H9 (cell line): ENCODE data around the gene KRR1. TPM values are rescaled to one million over a fixed set of nuclear protein-coding genes. Genes with fewer than 3 reads are reported as not detected.

Source experiments
- DNase-seq: peaks from one replicate; pipeline ENCODE4 v3.0.0-alpha.2; 2017
- H2AFZ ChIP-seq: one replicate; pipeline ENCODE4 v1.6.1; 2013; ENCODE audit warnings: mild to moderate bottlenecking, low read length, control low read depth, moderate library complexity
- H2AK5ac ChIP-seq: 2 replicates; pipeline ENCODE4 v1.6.1; 2013; ENCODE audit warnings: low read length, control low read depth, mixed read lengths; ENCODE audit not compliant: insufficient read length
- H2BK120ac ChIP-seq: one replicate; pipeline ENCODE4 v1.6.1; 2013; ENCODE audit warnings: low read depth, mild to moderate bottlenecking, low read length, control low read depth, inconsistent platforms; ENCODE audit not compliant: poor library complexity, severe bottlenecking
- H2BK12ac ChIP-seq: 2 replicates; pipeline ENCODE4 v1.6.1; 2013; ENCODE audit warnings: low read length, control low read depth, mixed read lengths, low read depth; ENCODE audit not compliant: insufficient read length
- H2BK15ac ChIP-seq: 2 replicates; pipeline ENCODE4 v1.6.1; 2013; ENCODE audit warnings: low read depth, low read length, control low read depth
- H2BK20ac ChIP-seq: one replicate; pipeline ENCODE4 v1.6.1; 2013; ENCODE audit warnings: low read depth, mild to moderate bottlenecking, low read length, control low read depth, inconsistent platforms; ENCODE audit not compliant: poor library complexity, severe bottlenecking
- H2BK5ac ChIP-seq: 2 replicates; pipeline ENCODE4 v1.6.1; 2013; ENCODE audit warnings: low read length, control low read depth, mixed read lengths; ENCODE audit not compliant: insufficient read length
- H3K14ac ChIP-seq: 2 replicates; pipeline ENCODE4 v1.6.1; 2013; ENCODE audit warnings: low read length, control low read depth; ENCODE audit not compliant: insufficient read depth
- H3K18ac ChIP-seq: 2 replicates; pipeline ENCODE4 v1.6.1; 2013; ENCODE audit warnings: low read depth, mild to moderate bottlenecking, mixed read lengths, low read length, control low read depth; ENCODE audit not compliant: insufficient read length
- H3K23ac ChIP-seq: 2 replicates; pipeline ENCODE4 v1.6.1; 2013; ENCODE audit warnings: low read length, control low read depth, mixed read lengths, low read depth; ENCODE audit not compliant: insufficient read length
- H3K23me2 ChIP-seq: 2 replicates; pipeline ENCODE4 v1.6.1; 2013; ENCODE audit warnings: low read depth, mild to moderate bottlenecking, mixed read lengths, low read length, control low read depth; ENCODE audit not compliant: insufficient read length, poor library complexity, severe bottlenecking
- H3K27ac ChIP-seq: 2 replicates; pipeline ENCODE4 v1.5.1; 2013; ENCODE audit warnings: low read length, control low read depth, mixed read lengths, low read depth; ENCODE audit not compliant: insufficient read length
- H3K27me3 ChIP-seq: 2 replicates; pipeline ENCODE4 v1.6.1; 2013; ENCODE audit warnings: low read length, control low read depth, inconsistent platforms; ENCODE audit not compliant: insufficient read depth
- H3K4ac ChIP-seq: 2 replicates; pipeline ENCODE4 v1.6.1; 2013; ENCODE audit warnings: low read depth, mild to moderate bottlenecking, control low read depth, inconsistent platforms, low read length, moderate library complexity
- H3K4me1 ChIP-seq: 2 replicates; pipeline ENCODE4 v1.6.1; 2013; ENCODE audit warnings: low read length, control low read depth, inconsistent platforms; ENCODE audit not compliant: insufficient read depth
- H3K4me2 ChIP-seq: 2 replicates; pipeline ENCODE4 v1.6.1; 2013; ENCODE audit warnings: low read length, control low read depth, mixed read lengths; ENCODE audit not compliant: insufficient read length, insufficient read depth
- H3K56ac ChIP-seq: 2 replicates; pipeline ENCODE4 v1.6.1; 2013; ENCODE audit warnings: low read depth, mild to moderate bottlenecking, mixed read lengths, low read length, control low read depth; ENCODE audit not compliant: insufficient read length
- H3K79me1 ChIP-seq: 2 replicates; pipeline ENCODE4 v1.6.1; 2013; ENCODE audit warnings: low read depth, mild to moderate bottlenecking, moderate library complexity, low read length, control low read depth, inconsistent platforms; ENCODE audit not compliant: insufficient read depth, poor library complexity, severe bottlenecking
- H3K79me2 ChIP-seq: 2 replicates; pipeline ENCODE4 v1.6.1; 2013; ENCODE audit warnings: low read length, control low read depth, inconsistent platforms; ENCODE audit not compliant: insufficient read depth
- H3K9ac ChIP-seq: 2 replicates; pipeline ENCODE4 v1.6.1; 2013; ENCODE audit warnings: low read length, control low read depth, mixed read lengths; ENCODE audit not compliant: insufficient read length; ENCODE audit errors: extremely low read depth
- H3K9me3 ChIP-seq: one replicate; pipeline ENCODE4 v1.6.1; 2013; ENCODE audit warnings: low read depth, low read length, inconsistent platforms; ENCODE audit not compliant: control insufficient read depth
- H3T11ph ChIP-seq: one replicate; pipeline ENCODE4 v1.6.1; 2013; ENCODE audit warnings: mild to moderate bottlenecking, low read length, control low read depth, inconsistent platforms
- H4K20me1 ChIP-seq: one replicate; pipeline ENCODE4 v1.6.1; 2013; ENCODE audit not compliant: control insufficient read depth, insufficient read length, insufficient read depth
- H4K5ac ChIP-seq: 2 replicates; pipeline ENCODE4 v1.6.1; 2013; ENCODE audit warnings: low read depth, mild to moderate bottlenecking, mixed read lengths, low read length, control low read depth; ENCODE audit not compliant: insufficient read length
- H4K8ac ChIP-seq: replicated peaks from 2 replicates; pipeline ENCODE4 v1.6.1; 2013; ENCODE audit warnings: low read length, control low read depth, mixed read lengths, low read depth; ENCODE audit not compliant: insufficient read length
- H4K91ac ChIP-seq: 2 replicates; pipeline ENCODE4 v1.6.1; 2013; ENCODE audit warnings: low read depth, mild to moderate bottlenecking, moderate library complexity, mixed read lengths, low read length, control low read depth; ENCODE audit not compliant: insufficient read length
- H3K27ac Mint-ChIP-seq, 3 experiments: 2 replicates in 2 of 3; 3 replicates in 1 of 3; pipeline ENCODE4 v1.8.0; 2020 to 2021; ENCODE audit warnings: mixed read lengths in 3 of 3, mild to moderate bottlenecking in 1 of 3, moderate library complexity in 1 of 3
- H3K27me3 Mint-ChIP-seq: 2 replicates; pipeline ENCODE4 v1.8.0; 2021; ENCODE audit warnings: low read depth, mild to moderate bottlenecking, moderate library complexity, mixed read lengths
- H3K36me3 Mint-ChIP-seq, 3 experiments: 2 replicates in 2 of 3; 3 replicates in 1 of 3; pipeline ENCODE4 v1.8.0; 2020 to 2021; ENCODE audit warnings: low read depth in 3 of 3, mixed read lengths in 3 of 3; ENCODE audit not compliant: insufficient read depth in 1 of 3
- H3K4me1 Mint-ChIP-seq, 2 experiments: 2 replicates each; pipeline ENCODE4 v1.8.0; 2020; ENCODE audit warnings: mixed read lengths in 2 of 2
- H3K4me3 Mint-ChIP-seq, 2 experiments: 2 replicates in 1 of 2; 3 replicates in 1 of 2; pipeline ENCODE4 v1.8.0; 2020 to 2021; ENCODE audit warnings: mild to moderate bottlenecking in 2 of 2, mixed read lengths in 2 of 2, moderate library complexity in 1 of 2
- H3K9me3 Mint-ChIP-seq, 2 experiments: 2 replicates in 1 of 2; 3 replicates in 1 of 2; pipeline ENCODE4 v1.8.0; 2020; ENCODE audit warnings: mild to moderate bottlenecking in 2 of 2, mixed read lengths in 2 of 2, moderate library complexity in 1 of 2
- WGBS: extraction: QIAGEN DNeasy Blood & Tissue Kit; methylation state at CpG from one replicate; pipeline ENCODE4 v1.1.7; 2013; ENCODE audit warnings: missing lambda C conversion rate, low lambda C conversion rate, mixed read lengths; ENCODE audit not compliant: insufficient read length; ENCODE audit errors: extremely low coverage; 5-methylcytosine and 5-hydroxymethylcytosine counted together
- total RNA-seq: library from RNA; stranded (reverse); gene quantifications from 2 replicates; pipeline ENCODE4 v1.2.1, GENCODE V29; 2021
- TF ChIP-seq, protein P1 (sequence below): fragments of 200-600 bp; sonication (generic); conservative IDR thresholded peaks from 3 replicates; pipeline ENCODE4 v1.8.0; 2021; ENCODE audit warnings: antibody characterized with exemption, mild to moderate bottlenecking

Gene KRR1
- total RNA-seq, 1 experiment from 2014 or later: 88.9 TPM

DNA sequence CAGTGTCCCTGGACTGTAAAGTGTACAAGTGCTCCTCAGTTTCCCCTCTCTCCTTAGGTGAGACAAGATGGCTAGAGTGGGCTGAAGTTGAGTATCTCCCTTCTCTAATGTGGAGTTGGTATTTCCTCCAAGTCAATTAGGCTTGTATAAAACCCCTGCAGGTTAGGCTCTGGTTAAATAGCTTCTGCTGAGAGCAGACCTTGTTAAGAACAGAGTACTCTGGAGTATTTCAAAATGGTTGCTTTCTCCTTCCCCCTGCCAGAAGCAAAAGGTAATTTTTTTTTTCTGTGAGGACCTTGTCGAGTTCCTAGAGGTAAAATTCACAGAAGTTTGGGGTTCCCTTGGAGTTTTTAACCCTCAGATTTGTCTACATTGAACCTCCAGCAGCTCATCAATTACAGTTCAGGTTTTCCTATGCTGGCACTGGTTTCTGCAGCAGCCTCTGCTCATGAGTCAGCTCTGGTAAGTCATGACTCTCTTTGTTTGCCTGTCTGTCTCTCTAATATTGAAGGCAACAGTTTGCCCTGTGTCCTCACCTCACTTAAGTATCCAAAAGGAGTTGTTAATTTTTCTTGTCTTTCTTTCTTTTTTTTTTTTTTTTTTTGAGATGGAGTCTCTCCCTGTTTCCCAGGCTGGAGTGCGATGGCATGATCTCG lies 58.6 kb downstream of the KRR1 start:
- no peak for DNase-seq
- H3K14ac ChIP-seq: no peak overlapping the region
- Mint-ChIP-seq H3K27me3 (no peaks in the 10 kb centered on the region), H3K9me3 (peaks cover 10 to 11% of the 10 kb centered on the region in 2 experiments), H3K27ac (no peak overlapping the region), H3K4me3 (no peak overlapping the region), H3K4me1 (0 out of 4 replicates have a peak, but pooled peaks cover 0 to 4% of the 10 kb centered on the region in 2 experiments), H3K36me3 (peaks cover 5 to 12% (median 5%) of the 10 kb centered on the region in 3 experiments; a peak in 6 of 7 replicates)
- no peak overlapping the region for H4K5ac ChIP-seq
- TF ChIP-seq, protein P1, sequence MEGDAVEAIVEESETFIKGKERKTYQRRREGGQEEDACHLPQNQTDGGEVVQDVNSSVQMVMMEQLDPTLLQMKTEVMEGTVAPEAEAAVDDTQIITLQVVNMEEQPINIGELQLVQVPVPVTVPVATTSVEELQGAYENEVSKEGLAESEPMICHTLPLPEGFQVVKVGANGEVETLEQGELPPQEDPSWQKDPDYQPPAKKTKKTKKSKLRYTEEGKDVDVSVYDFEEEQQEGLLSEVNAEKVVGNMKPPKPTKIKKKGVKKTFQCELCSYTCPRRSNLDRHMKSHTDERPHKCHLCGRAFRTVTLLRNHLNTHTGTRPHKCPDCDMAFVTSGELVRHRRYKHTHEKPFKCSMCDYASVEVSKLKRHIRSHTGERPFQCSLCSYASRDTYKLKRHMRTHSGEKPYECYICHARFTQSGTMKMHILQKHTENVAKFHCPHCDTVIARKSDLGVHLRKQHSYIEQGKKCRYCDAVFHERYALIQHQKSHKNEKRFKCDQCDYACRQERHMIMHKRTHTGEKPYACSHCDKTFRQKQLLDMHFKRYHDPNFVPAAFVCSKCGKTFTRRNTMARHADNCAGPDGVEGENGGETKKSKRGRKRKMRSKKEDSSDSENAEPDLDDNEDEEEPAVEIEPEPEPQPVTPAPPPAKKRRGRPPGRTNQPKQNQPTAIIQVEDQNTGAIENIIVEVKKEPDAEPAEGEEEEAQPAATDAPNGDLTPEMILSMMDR: no peak
- no peak overlapping the region for H4K8ac ChIP-seq
- no peak overlapping the region for H3K56ac ChIP-seq
- H3K9me3 ChIP-seq: no peaks in the 10 kb centered on the region
- no peak overlapping the region for H2AK5ac ChIP-seq
- no peak overlapping the region for H2BK120ac ChIP-seq
- H4K91ac ChIP-seq: no peak overlapping the region
- H3K23me2 ChIP-seq: no peaks in the 10 kb centered on the region
- no peak overlapping the region for H3K27ac ChIP-seq
- no CpG with 5 or more reads among the region's 3 CpGs for WGBS
- no peak overlapping the region for H3K9ac ChIP-seq
- H2BK15ac ChIP-seq: no peak overlapping the region; the same call in 1 of the 2 replicates
- H3T11ph ChIP-seq: no peak overlapping the region
- no peaks in the 10 kb centered on the region for H3K4me1 ChIP-seq
- H3K27me3 ChIP-seq: no peaks in the 10 kb centered on the region
- H3K4ac ChIP-seq: no peak overlapping the region
- H3K23ac ChIP-seq: no peak overlapping the region
- H2BK20ac ChIP-seq: no peak overlapping the region
- no peaks in the 10 kb centered on the region for H4K20me1 ChIP-seq
- no peak overlapping the region for H3K18ac ChIP-seq
- H3K4me2 ChIP-seq: no peak overlapping the region
- H2AFZ ChIP-seq: no peak overlapping the region
- H2BK5ac ChIP-seq: no peak overlapping the region
- H2BK12ac ChIP-seq: no peak overlapping the region
- H3K79me1 ChIP-seq: no peaks in the 10 kb centered on the region
- H3K79me2 ChIP-seq: no peaks in the 10 kb centered on the region
